Thymus (tissue), 11 donors: ENCODE results near the gene ZNF177. TPM values are rescaled to one million over a fixed set of nuclear protein-coding genes. Genes with fewer than 3 reads are reported as not detected.

ENCODE experiments used
- DNase-seq, 9 donors: peaks; one replicate each; pipeline ENCODE4 v3.0.0-alpha.2; 2013; ENCODE audit warnings: low spot score in 9 of 9, low read depth in 6 of 9, missing footprints in 1 of 9
- H3K27ac ChIP-seq, 2 donors: one replicate each; pipeline ENCODE4 v1.5.1; 2013; ENCODE audit warnings: control low read depth in 1 of 2, low read depth in 1 of 2, low read length in 1 of 2, mild to moderate bottlenecking in 1 of 2, moderate library complexity in 1 of 2
- H3K27me3 ChIP-seq, 2 donors: one replicate each; pipeline ENCODE4 v1.5.1; 2013; ENCODE audit warnings: low read length in 1 of 2; ENCODE audit not compliant: control insufficient read depth in 2 of 2, insufficient read depth in 1 of 2
- H3K36me3 ChIP-seq, 2 donors: one replicate each; pipeline ENCODE4 v1.5.1; 2013; ENCODE audit warnings: low read length in 1 of 2, mild to moderate bottlenecking in 1 of 2, moderate library complexity in 1 of 2; ENCODE audit not compliant: control insufficient read depth in 2 of 2, insufficient read depth in 2 of 2
- H3K4me1 ChIP-seq, 2 donors: one replicate each; pipeline ENCODE4 v1.5.1; 2013; ENCODE audit warnings: low read length in 2 of 2; ENCODE audit not compliant: control insufficient read depth in 2 of 2, insufficient read depth in 2 of 2
- H3K4me3 ChIP-seq, 2 donors: one replicate each; pipeline ENCODE4 v1.5.1; 2013; ENCODE audit warnings: low read length in 2 of 2, control low read depth in 1 of 2, mild to moderate bottlenecking in 1 of 2
- H3K9me3 ChIP-seq, 2 donors: one replicate each; pipeline ENCODE4 v1.5.1; 2013; ENCODE audit warnings: low read length in 1 of 2, mild to moderate bottlenecking in 1 of 2; ENCODE audit not compliant: control insufficient read depth in 2 of 2, insufficient read depth in 1 of 2
- WGBS: extraction: QIAGEN DNeasy Blood & Tissue Kit; methylation state at CpG from one replicate; pipeline ENCODE4 v1.1.7; 2013; 5-methylcytosine and 5-hydroxymethylcytosine counted together
- polyA plus RNA-seq: library from polyadenylated mRNA; stranded (reverse); fragments of 200-250 nt; gene quantifications from one replicate; pipeline ENCODE4 v1.2.3, GENCODE V29; 2013
- total RNA-seq: library from RNA; stranded (reverse); fragments of 120-200 nt; gene quantifications from one replicate; pipeline ENCODE4 v1.2.4, GENCODE V29; 2013
- donor health status: healthy.

ZNF177 gene
- total and polyA plus RNA-seq, 2 donors = 2.9 to 13.8 TPM

DNA sequence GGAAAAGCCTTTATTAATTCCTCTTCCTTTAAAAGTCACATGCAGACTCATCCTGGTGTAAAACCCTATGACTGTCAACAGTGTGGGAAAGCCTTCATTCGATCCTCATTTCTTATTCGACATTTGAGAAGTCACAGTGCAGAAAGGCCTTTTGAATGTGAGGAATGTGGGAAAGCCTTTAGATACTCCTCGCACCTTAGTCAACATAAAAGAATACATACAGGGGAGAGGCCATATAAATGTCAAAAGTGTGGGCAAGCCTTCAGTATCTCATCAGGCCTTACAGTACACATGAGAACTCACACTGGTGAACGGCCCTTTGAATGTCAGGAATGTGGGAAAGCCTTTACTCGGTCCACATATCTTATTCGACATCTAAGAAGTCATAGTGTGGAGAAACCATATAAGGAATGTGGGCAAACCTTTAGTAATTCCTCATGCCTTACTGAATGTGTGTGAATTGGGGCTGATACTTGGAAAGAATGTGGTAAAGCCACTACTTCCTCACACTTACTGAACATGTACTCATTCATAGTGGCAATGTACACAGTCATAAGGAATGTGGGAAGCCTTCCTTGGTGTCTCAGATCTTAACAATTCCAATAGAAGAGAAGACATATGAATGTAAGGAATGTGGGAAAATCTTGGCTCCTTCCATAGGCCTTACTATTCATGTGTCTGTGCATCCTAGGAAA is 20.1 kb upstream of the ZNF177 start:
- no peak overlapping the region for H3K4me3 ChIP-seq
- WGBS = 98% methylated on average over 6 of the region's 6 CpGs
- H3K9me3 ChIP-seq = peaks cover 21 to 22% of the 10 kb centered on the region in 2 donors

DNA sequence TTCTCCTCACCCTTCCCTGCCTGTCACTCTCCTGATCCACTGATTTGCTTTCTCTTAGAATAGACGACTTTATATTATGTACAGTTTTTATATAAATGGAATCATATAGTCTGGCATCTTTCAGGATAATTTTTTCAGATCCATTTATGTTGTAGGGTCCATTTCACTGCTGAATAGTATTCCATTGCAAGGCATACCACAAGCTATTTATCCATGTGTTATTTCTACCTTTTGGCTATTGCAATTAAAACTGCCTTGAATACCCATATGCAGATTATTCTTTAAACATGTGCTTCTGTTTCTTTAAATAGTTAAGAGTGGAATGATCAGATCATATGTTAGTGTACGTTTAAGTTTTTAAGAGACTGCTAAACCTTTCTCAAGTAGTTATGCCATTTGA is 17.8 kb upstream of the ZNF177 start:
- Histone ChIP-seq H3K4me3 (no peak overlapping the region), H3K36me3 (peaks cover 19 to 24% of the 10 kb centered on the region in 2 donors), H3K27me3 (no peaks in the 10 kb centered on the region), H3K9me3 (peaks cover 19 to 25% of the 10 kb centered on the region in 2 donors), H3K4me1 (no peaks in the 10 kb centered on the region), H3K27ac (no peak overlapping the region)
- no peak for DNase-seq
- WGBS = 98% methylated on average over 2 of the region's 2 CpGs

More for the DNA sequence above, 20.1 kb upstream of the ZNF177 start:
- no peaks in the 10 kb centered on the region for H3K4me1 ChIP-seq
- H3K36me3 ChIP-seq = peaks cover 19 to 37% of the 10 kb centered on the region in 2 donors
- DNase-seq = no peak
- no peaks in the 10 kb centered on the region for H3K27me3 ChIP-seq
- H3K27ac ChIP-seq = no peak overlapping the region

DNA sequence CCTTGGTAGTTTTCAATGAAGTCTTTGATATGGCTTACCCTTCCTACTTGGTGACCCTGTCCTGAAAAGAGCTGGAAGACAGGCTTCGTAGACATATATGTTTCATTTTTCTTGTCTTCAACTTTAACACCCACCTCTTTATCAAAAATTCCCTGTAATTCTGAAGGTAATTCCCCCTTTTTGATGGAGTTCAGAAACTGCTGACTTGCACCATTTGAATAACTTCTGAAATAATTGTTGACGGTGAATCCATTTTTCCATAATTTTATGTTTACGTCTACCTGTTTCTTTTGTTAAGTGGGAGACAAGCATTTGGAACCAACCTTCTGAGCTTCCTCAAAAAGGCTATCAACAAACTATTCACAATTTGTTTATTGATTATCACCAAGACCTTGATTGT is 14.6 kb upstream of the ZNF177 start:
- H3K36me3 ChIP-seq = peaks cover 6 to 8% of the 10 kb centered on the region in 2 donors
- WGBS = over 99% methylated on average over 3 of the region's 3 CpGs
- no peaks in the 10 kb centered on the region for H3K27me3 ChIP-seq
- H3K4me1 ChIP-seq = no peaks in the 10 kb centered on the region
- peaks cover 10 to 24% of the 10 kb centered on the region in 2 donors for H3K9me3 ChIP-seq
- H3K27ac ChIP-seq = no peak overlapping the region
- no peak overlapping the region for H3K4me3 ChIP-seq
- no peak for DNase-seq

DNA sequence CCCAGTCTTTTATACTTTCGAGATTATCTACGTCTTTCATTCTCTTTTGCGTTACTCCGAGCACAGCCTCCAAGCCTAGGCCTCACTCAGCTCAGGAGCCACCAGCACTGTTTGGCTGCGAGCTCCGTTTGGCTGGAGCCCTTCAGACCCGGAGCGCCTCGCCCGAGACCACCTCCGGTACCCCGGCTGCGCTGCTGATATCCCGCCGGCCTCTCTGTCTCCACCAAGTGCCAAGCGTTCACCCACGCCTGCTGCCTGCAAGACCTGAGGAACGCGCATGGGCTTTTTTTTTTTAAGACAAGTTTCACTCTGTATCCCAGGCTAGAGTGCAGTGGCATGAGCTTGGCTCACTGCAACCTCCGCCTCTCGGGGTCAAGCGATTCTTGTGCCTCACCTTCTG is 14.1 kb upstream of the ZNF177 start:
- Histone ChIP-seq H3K4me3 (no peak overlapping the region), H3K4me1 (no peaks in the 10 kb centered on the region), H3K36me3 (peaks cover 2 to 7% of the 10 kb centered on the region in 2 donors), H3K27me3 (no peaks in the 10 kb centered on the region), H3K27ac (no peak overlapping the region), H3K9me3 (peaks cover 8 to 26% of the 10 kb centered on the region in 2 donors)
- DNase-seq = no peak
- 99% methylated on average over 22 of the region's 22 CpGs for WGBS

DNA sequence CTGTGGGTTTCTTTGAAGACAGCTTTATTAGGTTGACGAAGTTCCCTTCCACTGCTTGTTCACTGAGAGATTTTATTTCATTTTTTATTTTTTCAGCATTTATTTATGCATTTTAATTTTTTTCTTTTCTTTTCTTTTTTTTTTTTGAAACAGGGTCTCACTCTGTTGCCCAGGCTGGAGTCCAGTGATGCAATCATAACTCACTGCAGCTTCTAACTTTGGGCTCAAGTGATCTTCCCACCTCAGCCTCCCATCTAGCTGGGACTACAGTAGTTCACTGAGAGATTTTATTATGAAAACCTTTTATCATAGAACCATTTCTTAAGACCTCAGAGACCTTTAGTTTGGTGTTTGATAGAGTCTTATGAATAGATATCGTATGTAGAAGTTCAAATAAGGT is 10.3 kb upstream of the ZNF177 start:
- no peaks in the 10 kb centered on the region for H3K27me3 ChIP-seq
- H3K4me3 ChIP-seq = no peak overlapping the region
- no peak for DNase-seq
- peaks cover 8 to 41% of the 10 kb centered on the region in 2 donors for H3K9me3 ChIP-seq
- 100% methylated on average over 2 of the region's 2 CpGs for WGBS
- no peak overlapping the region for H3K27ac ChIP-seq
- peaks cover 0 to 7% of the 10 kb centered on the region in 2 donors for H3K36me3 ChIP-seq
- no peaks in the 10 kb centered on the region for H3K4me1 ChIP-seq

DNA sequence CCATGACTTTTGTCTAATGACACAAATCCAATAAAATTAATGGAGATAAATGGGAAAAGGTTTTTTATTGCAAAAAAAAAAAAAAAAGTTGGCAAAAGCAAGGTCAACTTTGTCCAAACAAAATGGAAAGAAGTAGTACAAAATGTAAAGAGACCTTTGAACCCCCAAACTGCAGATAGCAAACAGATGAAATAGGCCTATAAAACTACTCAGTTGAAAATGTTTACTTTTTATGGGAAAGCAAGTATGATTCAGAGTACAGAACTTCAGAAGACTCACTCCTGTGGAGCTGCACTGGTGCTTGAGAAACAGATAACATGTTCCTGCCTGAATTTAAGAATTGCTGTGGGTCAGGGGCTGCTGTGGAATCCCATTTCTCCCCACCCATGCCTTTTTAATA is 9.8 kb upstream of the ZNF177 start:
- peaks cover 0 to 7% of the 10 kb centered on the region in 2 donors for H3K36me3 ChIP-seq
- H3K27ac ChIP-seq = no peak overlapping the region
- H3K4me3 ChIP-seq = no peak overlapping the region
- no peaks in the 10 kb centered on the region for H3K4me1 ChIP-seq
- H3K9me3 ChIP-seq = peaks cover 8 to 45% of the 10 kb centered on the region in 2 donors
- no peak for DNase-seq
- no peaks in the 10 kb centered on the region for H3K27me3 ChIP-seq

DNA sequence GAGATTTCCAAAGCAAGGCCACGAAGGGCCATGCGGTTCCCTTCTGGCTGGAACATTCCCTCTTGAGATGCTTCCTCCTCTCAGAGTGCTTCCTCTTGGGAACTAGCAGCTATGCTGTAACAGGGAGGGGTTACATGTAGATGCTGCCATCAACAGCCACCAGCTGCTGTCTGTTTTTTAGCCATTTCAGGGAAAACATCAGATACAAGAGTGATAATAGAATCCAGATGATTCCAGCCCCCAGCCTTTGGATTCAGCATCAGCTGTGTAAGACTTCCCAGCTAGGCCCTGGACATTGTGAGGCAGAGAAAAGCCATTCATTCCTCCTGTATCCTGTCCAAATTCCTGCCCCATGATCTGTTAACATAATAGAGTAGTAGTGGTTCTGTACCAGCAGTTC is 8.2 kb upstream of the ZNF177 start:
- H3K27ac ChIP-seq = no peak overlapping the region
- no peaks in the 10 kb centered on the region for H3K4me1 ChIP-seq
- peaks cover 6 to 38% of the 10 kb centered on the region in 2 donors for H3K9me3 ChIP-seq
- WGBS = 94% methylated on average over 2 of the region's 2 CpGs
- H3K36me3 ChIP-seq = peaks cover 0 to 2% of the 10 kb centered on the region in 2 donors
- no peak overlapping the region for H3K4me3 ChIP-seq
- DNase-seq = no peak
- H3K27me3 ChIP-seq = no peaks in the 10 kb centered on the region

DNA sequence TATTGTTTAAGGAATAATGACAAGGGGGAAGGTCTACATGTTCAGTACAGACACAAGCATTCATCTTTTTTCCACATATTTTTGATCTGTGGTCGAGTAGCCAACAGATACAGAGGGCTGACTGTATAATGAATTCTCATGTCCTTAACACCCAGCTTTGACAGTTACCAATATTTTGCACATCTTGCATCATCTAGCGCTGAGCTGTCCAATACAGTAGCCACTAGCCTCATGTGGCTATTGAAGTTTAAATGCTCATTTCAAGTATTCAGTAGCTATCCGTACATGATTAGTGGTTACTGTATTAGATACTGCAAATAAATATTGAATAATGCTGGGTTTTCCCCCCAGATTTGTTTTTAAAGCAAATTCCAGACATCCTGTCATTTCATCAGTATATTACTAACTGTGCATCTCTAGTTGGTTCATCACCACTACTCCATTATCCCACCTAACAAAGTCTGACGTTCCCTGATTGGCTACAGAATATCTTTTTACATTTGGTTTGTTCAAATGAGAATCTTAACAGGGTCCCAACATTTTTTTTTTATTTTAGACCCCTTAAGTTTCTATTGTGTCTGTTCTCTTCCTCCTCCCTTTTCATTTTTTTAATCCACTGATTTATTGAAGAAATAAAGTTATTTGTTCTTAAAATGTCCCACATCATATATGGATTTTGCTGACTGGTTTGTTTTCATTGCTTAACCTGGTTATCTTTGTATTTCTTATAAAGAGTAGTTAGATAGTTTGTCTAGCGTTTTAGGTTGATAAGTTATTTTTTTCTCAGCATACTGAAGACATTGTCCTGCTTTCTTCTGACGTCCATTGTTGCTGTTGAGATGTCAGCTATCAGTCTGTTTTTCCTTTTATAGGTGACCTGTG is 8.2 kb downstream of the ZNF177 start:
- peaks cover 0 to 1% of the 10 kb centered on the region in 2 donors for H3K9me3 ChIP-seq
- no peaks in the 10 kb centered on the region for H3K27me3 ChIP-seq
- H3K27ac ChIP-seq = no peak overlapping the region
- no peak for DNase-seq
- no peaks in the 10 kb centered on the region for H3K4me1 ChIP-seq
- H3K36me3 ChIP-seq = no peaks in the 10 kb centered on the region
- 96% methylated on average over 6 of the region's 6 CpGs for WGBS
- no peak overlapping the region for H3K4me3 ChIP-seq

DNA sequence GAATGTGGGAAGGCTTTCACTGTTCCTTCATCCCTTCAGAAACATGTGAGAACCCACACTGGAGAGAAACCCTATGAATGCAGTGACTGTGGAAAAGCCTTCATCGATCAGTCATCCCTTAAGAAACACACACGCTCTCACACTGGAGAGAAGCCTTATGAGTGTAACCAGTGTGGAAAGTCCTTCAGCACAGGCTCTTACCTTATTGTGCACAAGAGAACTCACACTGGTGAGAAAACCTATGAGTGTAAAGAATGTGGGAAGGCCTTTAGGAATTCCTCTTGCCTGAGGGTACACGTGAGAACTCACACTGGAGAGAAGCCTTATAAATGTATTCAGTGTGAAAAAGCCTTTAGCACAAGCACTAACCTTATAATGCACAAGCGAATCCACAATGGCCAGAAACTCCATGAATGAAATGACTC is 18.6 kb downstream of the ZNF177 start:
- DNase-seq = no peak
- Histone ChIP-seq H3K27me3 (no peaks in the 10 kb centered on the region), H3K9me3 (peaks cover 21 to 22% of the 10 kb centered on the region in 2 donors), H3K27ac (no peak overlapping the region), H3K4me1 (no peaks in the 10 kb centered on the region), H3K36me3 (peaks cover 21 to 22% of the 10 kb centered on the region in 2 donors), H3K4me3 (no peak overlapping the region)
- 72% methylated on average over 4 of the region's 4 CpGs for WGBS
